22Rv1 (cell line): ENCODE measurements around the gene XXYLT1.

Experiments used
- ZFX ChIP-seq: fragments of 450-650 bp; IDR thresholded peaks from 2 replicates; pipeline ENCODE4 v1.6.1; 2017; ENCODE audit warnings: antibody characterized with exemption, borderline replicate concordance
- TF ChIP-seq, protein P1 (sequence below): fragments of 450-650 bp; IDR thresholded peaks from 2 replicates; pipeline ENCODE4 v1.5.1; 2017; ENCODE audit warnings: mild to moderate bottlenecking

DNA sequence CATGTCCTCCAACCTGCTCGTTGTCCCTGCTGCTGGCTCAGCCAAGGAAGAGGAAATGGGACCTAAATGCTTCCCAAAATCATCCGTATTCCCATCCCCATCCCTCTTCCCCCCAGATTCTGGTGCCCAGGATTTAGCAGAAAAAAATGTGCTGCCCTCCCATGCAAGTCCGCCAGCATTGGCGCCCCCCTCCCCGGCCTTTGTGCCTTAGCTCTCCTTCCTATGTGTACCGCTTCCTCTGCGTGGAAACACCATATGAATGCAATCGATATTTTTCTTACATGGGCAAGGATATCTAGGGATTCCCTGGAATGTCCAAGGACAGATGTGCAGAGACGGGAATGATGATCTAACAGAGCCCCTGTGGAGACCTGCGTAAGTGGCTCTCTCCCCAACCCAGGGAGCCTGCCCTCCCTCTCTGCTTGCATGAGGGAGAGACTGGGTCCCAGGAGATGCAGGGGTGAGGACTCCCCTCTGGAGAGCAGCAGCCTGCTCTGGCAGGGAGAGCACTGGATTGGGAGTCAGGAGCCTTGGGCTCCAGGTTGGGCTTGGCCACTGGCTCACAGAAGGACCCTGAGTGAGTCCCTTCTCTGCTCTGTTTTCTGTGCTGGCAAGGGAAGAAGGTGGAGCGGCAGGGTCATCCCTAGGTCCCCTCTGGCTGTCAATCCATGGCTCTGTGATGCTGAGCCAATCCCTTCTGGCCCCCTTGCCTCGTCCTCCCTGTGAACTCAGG lies 227.2 kb downstream of the XXYLT1 start:
- TF ChIP-seq, protein P1, sequence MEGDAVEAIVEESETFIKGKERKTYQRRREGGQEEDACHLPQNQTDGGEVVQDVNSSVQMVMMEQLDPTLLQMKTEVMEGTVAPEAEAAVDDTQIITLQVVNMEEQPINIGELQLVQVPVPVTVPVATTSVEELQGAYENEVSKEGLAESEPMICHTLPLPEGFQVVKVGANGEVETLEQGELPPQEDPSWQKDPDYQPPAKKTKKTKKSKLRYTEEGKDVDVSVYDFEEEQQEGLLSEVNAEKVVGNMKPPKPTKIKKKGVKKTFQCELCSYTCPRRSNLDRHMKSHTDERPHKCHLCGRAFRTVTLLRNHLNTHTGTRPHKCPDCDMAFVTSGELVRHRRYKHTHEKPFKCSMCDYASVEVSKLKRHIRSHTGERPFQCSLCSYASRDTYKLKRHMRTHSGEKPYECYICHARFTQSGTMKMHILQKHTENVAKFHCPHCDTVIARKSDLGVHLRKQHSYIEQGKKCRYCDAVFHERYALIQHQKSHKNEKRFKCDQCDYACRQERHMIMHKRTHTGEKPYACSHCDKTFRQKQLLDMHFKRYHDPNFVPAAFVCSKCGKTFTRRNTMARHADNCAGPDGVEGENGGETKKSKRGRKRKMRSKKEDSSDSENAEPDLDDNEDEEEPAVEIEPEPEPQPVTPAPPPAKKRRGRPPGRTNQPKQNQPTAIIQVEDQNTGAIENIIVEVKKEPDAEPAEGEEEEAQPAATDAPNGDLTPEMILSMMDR, result no peak
- TF ChIP-seq ZFX, result no peak
